GM12874 (cell line): ENCODE results near the gene HMMR.

Experiments
- TF ChIP-seq, protein P1 (sequence below): IDR thresholded peaks from 2 replicates; pipeline ENCODE4 v1.5.1; 2011; ENCODE audit warnings: low read depth, mild to moderate bottlenecking, control low read depth, low read length, moderate library complexity; ENCODE audit not compliant: insufficient read depth

Gene HMMR

GRCh38 chr5:163489055-163489744 lies 28.8 kb downstream of the HMMR start:
- TF ChIP-seq, protein P1, sequence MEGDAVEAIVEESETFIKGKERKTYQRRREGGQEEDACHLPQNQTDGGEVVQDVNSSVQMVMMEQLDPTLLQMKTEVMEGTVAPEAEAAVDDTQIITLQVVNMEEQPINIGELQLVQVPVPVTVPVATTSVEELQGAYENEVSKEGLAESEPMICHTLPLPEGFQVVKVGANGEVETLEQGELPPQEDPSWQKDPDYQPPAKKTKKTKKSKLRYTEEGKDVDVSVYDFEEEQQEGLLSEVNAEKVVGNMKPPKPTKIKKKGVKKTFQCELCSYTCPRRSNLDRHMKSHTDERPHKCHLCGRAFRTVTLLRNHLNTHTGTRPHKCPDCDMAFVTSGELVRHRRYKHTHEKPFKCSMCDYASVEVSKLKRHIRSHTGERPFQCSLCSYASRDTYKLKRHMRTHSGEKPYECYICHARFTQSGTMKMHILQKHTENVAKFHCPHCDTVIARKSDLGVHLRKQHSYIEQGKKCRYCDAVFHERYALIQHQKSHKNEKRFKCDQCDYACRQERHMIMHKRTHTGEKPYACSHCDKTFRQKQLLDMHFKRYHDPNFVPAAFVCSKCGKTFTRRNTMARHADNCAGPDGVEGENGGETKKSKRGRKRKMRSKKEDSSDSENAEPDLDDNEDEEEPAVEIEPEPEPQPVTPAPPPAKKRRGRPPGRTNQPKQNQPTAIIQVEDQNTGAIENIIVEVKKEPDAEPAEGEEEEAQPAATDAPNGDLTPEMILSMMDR = no peak

DNA sequence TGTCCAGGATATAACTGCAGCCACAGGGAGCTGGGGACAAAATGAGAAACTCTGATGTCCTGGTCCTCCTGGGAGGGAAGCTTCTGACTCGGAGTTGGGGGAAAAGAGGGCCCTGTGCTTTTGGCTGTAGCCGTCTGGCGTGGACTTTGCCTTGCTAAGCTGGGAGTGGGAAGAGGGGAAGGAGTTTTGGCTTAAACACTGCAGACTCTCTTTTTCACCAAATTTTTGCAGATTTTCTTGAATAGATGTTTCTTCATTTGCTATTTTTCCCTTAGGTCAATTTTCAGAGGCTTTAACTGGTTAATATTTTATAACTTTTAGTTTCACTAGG lies 29.3 kb downstream of the HMMR start:
- TF ChIP-seq, protein P1 = no peak

- TF ChIP-seq, protein P1 = no peak
Observed at GRCh38 chr5:163496286-163496685, 35.9 kb downstream of the HMMR start.

DNA sequence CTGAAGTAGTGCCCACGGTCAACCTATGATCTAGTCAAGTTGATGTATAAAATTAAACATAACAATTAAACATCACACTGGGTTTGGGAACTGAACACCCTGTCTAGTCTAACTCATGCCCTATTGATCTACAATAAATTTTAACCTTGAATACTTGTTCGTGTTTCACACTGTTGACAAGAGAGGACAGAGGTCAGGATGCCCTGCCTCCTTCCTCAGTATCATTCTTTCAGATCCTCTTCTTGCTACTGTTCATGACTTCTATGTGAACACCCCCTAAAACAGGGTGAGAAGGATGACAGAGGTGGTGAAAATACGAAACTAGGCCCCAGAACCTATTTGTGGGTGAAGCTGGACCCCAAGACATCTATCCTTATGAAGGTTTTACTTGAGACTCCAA lies 36.9 kb downstream of the HMMR start:
- TF ChIP-seq, protein P1 = no peak

- TF ChIP-seq, protein P1 = no peak
Observed at GRCh38 chr5:163498886-163499285, 38.5 kb downstream of the HMMR start.

GRCh38 chr5:163502521-163502920 lies 42.1 kb downstream of the HMMR start:
- TF ChIP-seq, protein P1 = no peak

GRCh38 chr5:163503106-163504078 lies 43.0 kb downstream of the HMMR start:
- TF ChIP-seq, protein P1 = peak; percentile 28; the same call in 1 of the 2 replicates
